ENCODE data around the gene SLC39A5.

Gene SLC39A5

GRCh38 chr12:56242986-56243385, 13.1 kb downstream of the SLC39A5 start:
- TF ChIP-seq, protein P1, sequence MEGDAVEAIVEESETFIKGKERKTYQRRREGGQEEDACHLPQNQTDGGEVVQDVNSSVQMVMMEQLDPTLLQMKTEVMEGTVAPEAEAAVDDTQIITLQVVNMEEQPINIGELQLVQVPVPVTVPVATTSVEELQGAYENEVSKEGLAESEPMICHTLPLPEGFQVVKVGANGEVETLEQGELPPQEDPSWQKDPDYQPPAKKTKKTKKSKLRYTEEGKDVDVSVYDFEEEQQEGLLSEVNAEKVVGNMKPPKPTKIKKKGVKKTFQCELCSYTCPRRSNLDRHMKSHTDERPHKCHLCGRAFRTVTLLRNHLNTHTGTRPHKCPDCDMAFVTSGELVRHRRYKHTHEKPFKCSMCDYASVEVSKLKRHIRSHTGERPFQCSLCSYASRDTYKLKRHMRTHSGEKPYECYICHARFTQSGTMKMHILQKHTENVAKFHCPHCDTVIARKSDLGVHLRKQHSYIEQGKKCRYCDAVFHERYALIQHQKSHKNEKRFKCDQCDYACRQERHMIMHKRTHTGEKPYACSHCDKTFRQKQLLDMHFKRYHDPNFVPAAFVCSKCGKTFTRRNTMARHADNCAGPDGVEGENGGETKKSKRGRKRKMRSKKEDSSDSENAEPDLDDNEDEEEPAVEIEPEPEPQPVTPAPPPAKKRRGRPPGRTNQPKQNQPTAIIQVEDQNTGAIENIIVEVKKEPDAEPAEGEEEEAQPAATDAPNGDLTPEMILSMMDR (IDR thresholded peaks at IDR 0.05; ENCODE audit: borderline replicate concordance, control extremely low read depth, extremely low read depth, insufficient read depth, missing control alignments), result no peak
- no peak for DNase-seq (ENCODE audit: low spot score)
- in situ Hi-C loops (cut with MboI; ENCODE audit: low sequenced_read_pairs, unreplicated experiment), result no loop called here

GRCh38 chr12:56243731-56244181, 13.9 kb downstream of the SLC39A5 start:
- TF ChIP-seq, protein P1 (IDR thresholded peaks at IDR 0.05; ENCODE audit: borderline replicate concordance, control extremely low read depth, extremely low read depth, insufficient read depth, missing control alignments), result no peak
- in situ Hi-C loops (cut with MboI; ENCODE audit: low sequenced_read_pairs, unreplicated experiment), result no loop called here
- no peak for DNase-seq (ENCODE audit: low spot score)

- DNase-seq (ENCODE audit: low spot score), result no peak
- TF ChIP-seq, protein P1 (IDR thresholded peaks at IDR 0.05; ENCODE audit: borderline replicate concordance, control extremely low read depth, extremely low read depth, insufficient read depth, missing control alignments), result no peak
- in situ Hi-C loops (cut with MboI; ENCODE audit: low sequenced_read_pairs, unreplicated experiment), result no loop called here
Observed at GRCh38 chr12:56244494-56244893, 14.6 kb downstream of the SLC39A5 start.

DNA sequence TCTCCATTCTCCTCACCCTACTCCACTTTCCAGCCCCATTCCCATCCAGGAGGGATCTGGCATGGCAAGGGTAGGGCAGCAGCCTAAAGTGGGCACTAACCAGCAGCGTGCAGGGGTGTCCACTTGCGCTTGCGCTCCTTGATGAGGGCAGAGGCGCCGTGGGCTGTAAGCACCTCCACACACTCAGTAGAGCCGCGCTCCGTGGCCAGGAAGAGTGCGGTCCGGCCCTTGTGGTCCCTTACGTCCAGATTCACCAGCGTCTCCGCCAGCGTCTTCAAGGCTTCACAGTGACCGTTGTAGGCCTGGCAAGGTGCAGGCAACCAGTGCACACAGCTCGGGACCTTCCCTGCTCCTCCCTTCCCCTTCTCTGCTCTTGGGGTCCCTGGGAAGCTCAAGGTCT, 18.1 kb downstream of the SLC39A5 start:
- in situ Hi-C loops (cut with MboI; ENCODE audit: low sequenced_read_pairs, unreplicated experiment), result no loop called here
- TF ChIP-seq, protein P1 (IDR thresholded peaks at IDR 0.05; ENCODE audit: borderline replicate concordance, control extremely low read depth, extremely low read depth, insufficient read depth, missing control alignments), result no peak
- no peak for DNase-seq (ENCODE audit: low spot score)

DNA sequence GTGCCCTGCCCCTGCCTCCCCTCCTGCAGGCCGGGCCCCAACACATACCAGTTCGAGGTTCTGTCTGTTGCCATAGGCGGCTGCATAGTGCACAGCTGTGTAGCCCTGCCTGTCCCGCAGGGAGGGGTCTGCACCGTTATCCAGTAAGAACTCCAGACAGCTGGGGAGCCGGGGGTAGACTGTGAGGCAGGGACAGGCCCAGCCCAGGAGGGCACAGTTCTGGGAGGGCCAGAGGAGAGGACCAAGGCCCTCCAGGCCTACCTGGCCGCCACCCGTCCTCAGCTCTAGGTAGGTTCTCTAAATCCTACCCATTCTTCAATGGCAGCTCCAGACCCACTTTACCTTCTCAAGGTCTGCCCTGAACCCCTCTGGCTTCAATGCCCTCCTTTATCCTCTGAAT, 18.9 kb downstream of the SLC39A5 start:
- TF ChIP-seq, protein P1 (IDR thresholded peaks at IDR 0.05; ENCODE audit: borderline replicate concordance, control extremely low read depth, extremely low read depth, insufficient read depth, missing control alignments), result no peak
- DNase-seq (ENCODE audit: low spot score), result no peak
- in situ Hi-C loops (cut with MboI; ENCODE audit: low sequenced_read_pairs, unreplicated experiment), result no loop called here

DNA sequence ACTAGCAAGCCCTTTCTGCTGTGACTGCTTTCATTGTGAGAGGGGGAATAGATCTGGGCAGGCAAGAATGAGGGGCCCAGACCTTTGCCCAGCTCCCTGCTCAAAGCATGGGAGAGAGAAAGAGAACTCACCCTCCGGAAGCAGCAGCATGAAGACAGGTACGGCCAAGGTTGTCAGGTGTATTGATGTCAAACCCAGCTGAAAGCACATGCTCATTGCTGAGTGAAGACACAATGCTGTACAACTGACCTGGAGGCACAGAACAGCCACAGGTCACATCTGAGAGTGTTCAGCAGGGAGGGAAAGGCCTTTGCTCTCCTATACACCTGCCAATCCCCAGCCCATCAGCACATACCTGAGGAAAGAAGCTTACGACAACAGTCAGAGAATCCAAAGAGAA, 22.8 kb downstream of the SLC39A5 start:
- in situ Hi-C loops (cut with MboI; ENCODE audit: low sequenced_read_pairs, unreplicated experiment), result no loop called here
- TF ChIP-seq, protein P1 (IDR thresholded peaks at IDR 0.05; ENCODE audit: borderline replicate concordance, control extremely low read depth, extremely low read depth, insufficient read depth, missing control alignments), result no peak

DNA sequence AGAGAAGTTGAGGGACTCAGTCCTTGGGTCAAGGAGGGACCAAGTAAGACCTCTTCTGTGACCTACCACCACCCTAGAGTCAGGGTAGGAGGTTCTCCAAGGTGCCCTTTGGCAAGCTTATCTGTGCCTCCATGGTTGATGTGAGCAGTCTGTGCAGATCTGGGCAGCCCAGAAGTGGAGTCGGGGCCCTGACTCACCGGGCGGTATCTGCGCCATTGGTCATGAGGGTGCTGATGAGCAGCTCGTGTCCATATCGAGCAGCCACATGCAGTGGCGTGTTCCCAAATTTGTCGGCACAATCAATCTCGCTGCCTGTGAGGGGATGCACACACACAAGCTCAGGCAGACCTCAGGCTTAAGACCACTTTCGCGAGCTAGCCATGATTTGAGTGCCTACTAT, 23.2 kb downstream of the SLC39A5 start:
- TF ChIP-seq, protein P1 (IDR thresholded peaks at IDR 0.05; ENCODE audit: borderline replicate concordance, control extremely low read depth, extremely low read depth, insufficient read depth, missing control alignments), result no peak
- in situ Hi-C loops (cut with MboI; ENCODE audit: low sequenced_read_pairs, unreplicated experiment), result no loop called here
- no peak for DNase-seq (ENCODE audit: low spot score)

More for the DNA sequence above, 22.8 kb downstream of the SLC39A5 start:
- no peak for DNase-seq (ENCODE audit: low spot score)
